T-cell (primary cell): ENCODE results near the gene SYVN1. TPM values are rescaled to one million over a fixed set of nuclear protein-coding genes. Genes with fewer than 3 reads are reported as not detected.
"Not testable (repeated sequence)": the region's sequence is repeated elsewhere in the genome, so short reads cannot be mapped to it uniquely, and the experiment has no call there.

Experiments used
- ATAC-seq, 4 experiments: fragments of 200-7000 bp in 3 of 4; fragments of 150-1000 bp in 1 of 4; cut with Tn5 transposase; replicated peaks in 1 of 4; 1 replicate in 3 of 4; 2 replicates in 1 of 4; pipeline ENCODE4 v1.10.0; 2021; ENCODE audit warnings: moderate library complexity in 3 of 4, mild to moderate bottlenecking in 2 of 4, moderate number of reproducible peaks in 1 of 4
- CTCF ChIA-PET, 2 donors: fragments of 300-600 bp; sonication (Branson Sonifier 250); formaldehyde crosslinking; loops; one replicate each; lab custom pipeline; 2022; ENCODE audit warnings: antibody characterized with exemption in 2 of 2; lab: Charles Lee
- POLR2A ChIA-PET, 2 donors: fragments of 300-600 bp; sonication (Branson Sonifier 250); formaldehyde crosslinking; loops; one replicate each; lab custom pipeline; 2022; ENCODE audit warnings: antibody characterized with exemption in 2 of 2; lab: Charles Lee
- DNase-seq, 35 experiments: peaks; one replicate each; pipeline versions ENCODE4 v3.0.0 to v3.0.0-alpha.2; 2013 to 2023
- H3K27ac ChIP-seq: one replicate; pipeline ENCODE4 v1.5.1; 2013; ENCODE audit warnings: low read length
- H3K27me3 ChIP-seq, 2 experiments: replicated peaks in 1 of 2; 1 replicate in 1 of 2; 2 replicates in 1 of 2; pipeline versions ENCODE4 v1.6.1 to v1.7.0; 2013; ENCODE audit warnings: low read length in 1 of 2, mixed read lengths in 1 of 2; ENCODE audit not compliant: control insufficient read depth in 2 of 2, insufficient read depth in 2 of 2; ENCODE audit errors: extremely low read depth in 1 of 2
- H3K36me3 ChIP-seq, 2 donors: 1 replicate in 1 of 2; 2 replicates in 1 of 2; pipeline versions ENCODE4 v1.6.1 to v1.7.0; 2013; ENCODE audit warnings: low read length in 1 of 2; ENCODE audit not compliant: control insufficient read depth in 2 of 2, insufficient read depth in 1 of 2; ENCODE audit errors: extremely low read depth in 1 of 2
- H3K4me1 ChIP-seq, 2 experiments: 1 replicate in 1 of 2; 2 replicates in 1 of 2; pipeline versions ENCODE4 v1.6.1 to v1.7.0; 2013; ENCODE audit warnings: low read length in 2 of 2, mixed read lengths in 1 of 2; ENCODE audit not compliant: insufficient read depth in 2 of 2, control insufficient read depth in 1 of 2; ENCODE audit errors: extremely low read depth in 1 of 2
- H3K4me3 ChIP-seq, 2 donors: 1 replicate in 1 of 2; 2 replicates in 1 of 2; pipeline versions ENCODE4 v1.5.1 to v1.7.0; 2013; ENCODE audit warnings: mild to moderate bottlenecking in 2 of 2, low read length in 1 of 2, moderate library complexity in 1 of 2; ENCODE audit not compliant: control insufficient read depth in 1 of 2; ENCODE audit errors: extremely low read depth in 1 of 2
- H3K9me3 ChIP-seq: 2 replicates; pipeline ENCODE4 v1.7.0; 2013
- H3K27ac Mint-ChIP-seq, 2 donors: one replicate each; pipeline ENCODE4 v1.8.0; 2020 to 2021; ENCODE audit warnings: mild to moderate bottlenecking in 2 of 2, mixed read lengths in 2 of 2
- H3K27me3 Mint-ChIP-seq, 2 donors: one replicate each; pipeline ENCODE4 v1.8.0; 2021 to 2022; ENCODE audit warnings: mixed read lengths in 2 of 2
- H3K36me3 Mint-ChIP-seq: one replicate; pipeline ENCODE4 v1.8.0; 2021; ENCODE audit warnings: mixed read lengths
- H3K4me1 Mint-ChIP-seq, 3 donors: one replicate each; pipeline ENCODE4 v1.8.0; 2020 to 2022; ENCODE audit warnings: mixed read lengths in 3 of 3, mild to moderate bottlenecking in 1 of 3
- H3K4me3 Mint-ChIP-seq, 3 donors: one replicate each; pipeline ENCODE4 v1.8.0; 2020 to 2022; ENCODE audit warnings: mild to moderate bottlenecking in 3 of 3, mixed read lengths in 3 of 3, moderate library complexity in 3 of 3
- H3K9me3 Mint-ChIP-seq, 3 donors: one replicate each; pipeline ENCODE4 v1.8.0; 2020 to 2022; ENCODE audit warnings: mixed read lengths in 3 of 3
- WGBS: methylation state at CpG from one replicate; pipeline ENCODE4 v1.1.5; 2013; ENCODE audit warnings: missing lambda C conversion rate; ENCODE audit not compliant: insufficient coverage; 5-methylcytosine and 5-hydroxymethylcytosine counted together
- total RNA-seq, 35 experiments: library from RNA in 6 of 35; stranded (reverse) in 6 of 35; fragments of 120-200 nt in 1 of 35; gene quantifications; one replicate each; pipeline versions ENCODE4 v1.2.1 to v1.2.4 and lab custom pipeline; 2013 to 2026

SYVN1 gene
- total RNA-seq, 5 donors from 2014 or later (not counting 1 experiment from before 2014, with no cell fraction given) = 63.8 to 77.7 (median 68.8) TPM

DNA sequence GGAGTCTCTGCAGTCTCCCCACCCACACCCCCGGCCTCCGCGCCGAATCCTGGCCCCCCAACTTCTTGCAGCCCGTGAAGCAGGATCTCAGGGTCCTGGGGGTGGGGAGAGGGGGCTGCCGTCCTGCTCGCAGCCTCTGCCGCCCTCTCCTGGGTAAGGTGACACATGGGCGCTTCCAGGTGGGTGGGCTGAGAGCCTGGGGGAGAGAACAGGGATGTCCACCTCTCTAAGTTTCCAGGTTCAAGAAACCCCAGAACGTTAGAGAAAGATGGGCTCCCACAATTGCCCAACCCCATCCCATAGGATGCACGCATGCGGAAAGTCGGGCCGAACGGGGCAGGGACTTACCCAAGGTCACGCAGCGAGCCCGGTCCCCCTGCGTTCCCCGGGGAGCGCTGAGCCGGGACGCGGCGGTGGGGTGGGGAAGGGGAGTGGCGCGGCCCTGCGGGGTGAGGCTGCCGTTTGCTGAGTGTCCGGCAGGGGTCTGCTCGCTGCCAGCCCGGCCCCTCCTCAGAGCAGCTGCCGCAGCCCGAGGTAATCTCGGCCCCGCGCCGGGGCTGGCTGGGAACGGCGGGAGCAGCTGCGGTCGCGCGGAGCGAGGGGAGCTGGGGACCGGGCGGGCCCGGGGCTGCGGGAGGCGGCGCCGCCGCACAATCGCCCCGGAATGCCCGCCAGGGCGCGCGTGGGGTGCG, 46.7 kb upstream of the SYVN1 start:
- no peak overlapping the region for H3K27ac ChIP-seq
- H3K27me3 Mint-ChIP-seq = no peaks in the 10 kb centered on the region
- under 1% methylated on average over 41 of the region's 60 CpGs for WGBS
- peaks cover 5% of the 10 kb centered on the region for H3K36me3 Mint-ChIP-seq
- peak overlapping the region; percentile 84 for H3K27ac Mint-ChIP-seq
- POLR2A ChIA-PET = interaction anchor here in 1 of 2 donors (1.1 kb wide), 1 partner anchor 316 kb away, joined by 6 read pairs; no protein-coding TSS in a partner anchor
- no peaks in the 10 kb centered on the region for H3K9me3 ChIP-seq
- ATAC-seq = peak; percentile 70 to 73 (median 70)
- H3K4me3 ChIP-seq = peak overlapping the region; percentile 57 to 94
- CTCF ChIA-PET = interaction anchor here (0.7 to 1.0 kb wide), 2 partner anchors 64 to 73 kb away, joined by 3 to 6 read pairs; partner anchors contain the start of gene ZNHIT2 (in 1 of the 2)
- H3K9me3 Mint-ChIP-seq = no peaks in the 10 kb centered on the region
- peak overlapping the region; percentile 85 to 89 (median 88) for H3K4me3 Mint-ChIP-seq
- H3K27me3 ChIP-seq = no peaks in the 10 kb centered on the region
- DNase-seq = peak in 33 of 35 experiments; percentile 19 to 69 (median 40)
- H3K36me3 ChIP-seq = peaks cover 2 to 8% of the 10 kb centered on the region in 2 donors
- H3K4me1 Mint-ChIP-seq = peaks cover 9 to 26% (median 20%) of the 10 kb centered on the region in 3 donors
- peaks cover 0 to 33% of the 10 kb centered on the region in 2 experiments for H3K4me1 ChIP-seq

DNA sequence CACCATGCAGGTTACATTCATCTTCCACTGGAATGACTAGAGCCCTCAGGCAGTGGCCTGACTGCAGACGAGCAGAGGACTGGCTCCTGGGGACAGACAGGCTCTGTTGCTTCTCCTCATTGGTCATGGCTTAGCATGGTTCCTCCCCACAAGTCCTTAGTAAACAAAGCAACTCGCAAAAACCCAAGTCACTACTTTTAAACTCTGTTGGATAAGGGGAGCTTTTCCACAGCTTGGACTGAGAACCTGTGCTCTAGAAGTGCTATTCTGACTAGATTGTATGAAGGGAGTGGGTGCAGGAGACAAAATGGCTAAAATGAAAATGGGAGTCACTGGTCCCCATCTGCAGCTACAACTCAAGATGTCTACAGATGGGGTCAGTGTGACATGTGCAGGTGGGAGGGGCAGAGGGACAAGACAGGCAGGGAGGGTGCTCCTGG, 40.3 kb upstream of the SYVN1 start:
- H3K4me3 Mint-ChIP-seq, DNase-seq, H3K27ac ChIP-seq, H3K9me3 ChIP-seq, H3K4me1 Mint-ChIP-seq, H3K4me1 ChIP-seq, H3K27me3 ChIP-seq, H3K27me3 Mint-ChIP-seq, CTCF ChIA-PET, H3K4me3 ChIP-seq, H3K36me3 Mint-ChIP-seq, POLR2A ChIA-PET, H3K27ac Mint-ChIP-seq, H3K9me3 Mint-ChIP-seq, H3K36me3 ChIP-seq, ATAC-seq: not testable (repeated sequence)
- no CpG with 5 or more reads among the region's 2 CpGs for WGBS

DNA sequence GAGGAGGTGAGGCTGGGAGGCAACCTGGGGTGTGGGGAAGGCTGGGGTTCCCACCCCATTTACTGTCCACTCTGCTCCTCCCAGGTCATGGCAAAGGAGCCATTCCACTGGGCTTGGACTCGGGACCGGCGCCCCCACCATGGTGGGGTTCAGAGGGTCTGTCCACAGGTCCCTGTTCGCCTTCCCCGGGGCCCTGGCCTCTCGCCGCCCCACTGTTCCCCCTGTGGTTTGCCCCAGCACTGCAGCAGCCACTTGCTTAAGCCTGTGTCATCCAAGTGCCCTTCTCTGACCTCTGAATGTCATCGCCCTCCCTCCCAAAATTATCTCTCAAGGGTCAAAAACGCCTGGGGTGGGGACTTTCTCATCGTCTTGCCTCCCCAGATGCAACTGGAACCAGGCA, 38.3 kb upstream of the SYVN1 start:
- no peaks in the 10 kb centered on the region for H3K9me3 ChIP-seq
- no peak for DNase-seq
- Mint-ChIP-seq H3K36me3 (no peaks in the 10 kb centered on the region), H3K4me3 (no peak overlapping the region), H3K27ac (no peak overlapping the region), H3K4me1 (peaks cover 0 to 8% (median 3%) of the 10 kb centered on the region in 3 donors), H3K27me3 (no peaks in the 10 kb centered on the region), H3K9me3 (no peaks in the 10 kb centered on the region)
- CTCF ChIA-PET = no interaction called here
- no peaks in the 10 kb centered on the region for H3K36me3 ChIP-seq
- no peaks in the 10 kb centered on the region for H3K4me1 ChIP-seq
- no peak overlapping the region for H3K27ac ChIP-seq
- H3K27me3 ChIP-seq = peaks cover 0 to 9% of the 10 kb centered on the region in 2 experiments
- H3K4me3 ChIP-seq = no peak overlapping the region
- 87% methylated on average over 8 of the region's 10 CpGs for WGBS
- POLR2A ChIA-PET = no interaction called here
- ATAC-seq = no peak

DNA sequence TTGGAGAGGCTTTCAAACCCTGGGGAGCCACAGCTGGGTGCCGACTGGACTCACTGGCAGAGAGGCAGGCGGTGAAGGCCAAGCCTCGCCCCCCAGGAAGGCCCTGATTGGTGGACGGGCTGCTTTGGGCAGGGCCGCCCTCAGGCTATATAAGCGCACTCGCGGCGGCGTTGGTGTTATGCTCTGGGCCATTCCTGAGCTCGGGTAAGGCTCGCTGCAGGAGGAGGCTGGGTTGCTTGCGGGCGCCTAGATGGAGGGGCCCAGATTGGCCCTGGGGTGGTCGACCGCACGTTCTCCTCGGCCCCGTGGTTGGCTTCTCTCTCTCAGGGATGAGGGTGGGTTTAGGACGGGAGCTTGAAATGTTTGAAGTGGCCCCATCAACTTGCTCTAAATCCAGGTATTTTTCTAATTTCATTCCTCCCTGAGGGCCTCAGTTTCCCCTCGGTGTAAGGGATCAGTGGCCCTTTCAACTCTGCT, 35.8 kb upstream of the SYVN1 start, which contains the start of gene SPDYC:
TSS of gene SPDYC (plus strand) at position 176 of the 477 bp plus-strand sequence. CDS start 1,125 bp downstream, outside the sequence.
- no peaks in the 10 kb centered on the region for H3K36me3 Mint-ChIP-seq
- ChIA-PET CTCF (no interaction called here), POLR2A (no interaction called here)
- peak within 1 kb of the TSS; percentile 67 to 78 for H3K27ac Mint-ChIP-seq
- no peaks in the 10 kb centered on the region for H3K9me3 Mint-ChIP-seq
- no peaks in the 10 kb centered on the region for H3K27me3 Mint-ChIP-seq
- H3K36me3 ChIP-seq = no peaks in the 10 kb centered on the region
- no peaks in the 10 kb centered on the region for H3K9me3 ChIP-seq
- H3K4me1 ChIP-seq = no peaks in the 10 kb centered on the region
- peaks cover 0 to 8% (median 3%) of the 10 kb centered on the region in 3 donors for H3K4me1 Mint-ChIP-seq
- no peak within 1 kb of the TSS for H3K27ac ChIP-seq
- peaks cover 0 to 9% of the 10 kb centered on the region in 2 experiments for H3K27me3 ChIP-seq
- no peak within 1 kb of the TSS for H3K4me3 ChIP-seq
- DNase-seq = no peak
- no peak for ATAC-seq
- WGBS = 96% methylated on average over 14 of the region's 21 CpGs
- no peak within 1 kb of the TSS for H3K4me3 Mint-ChIP-seq

DNA sequence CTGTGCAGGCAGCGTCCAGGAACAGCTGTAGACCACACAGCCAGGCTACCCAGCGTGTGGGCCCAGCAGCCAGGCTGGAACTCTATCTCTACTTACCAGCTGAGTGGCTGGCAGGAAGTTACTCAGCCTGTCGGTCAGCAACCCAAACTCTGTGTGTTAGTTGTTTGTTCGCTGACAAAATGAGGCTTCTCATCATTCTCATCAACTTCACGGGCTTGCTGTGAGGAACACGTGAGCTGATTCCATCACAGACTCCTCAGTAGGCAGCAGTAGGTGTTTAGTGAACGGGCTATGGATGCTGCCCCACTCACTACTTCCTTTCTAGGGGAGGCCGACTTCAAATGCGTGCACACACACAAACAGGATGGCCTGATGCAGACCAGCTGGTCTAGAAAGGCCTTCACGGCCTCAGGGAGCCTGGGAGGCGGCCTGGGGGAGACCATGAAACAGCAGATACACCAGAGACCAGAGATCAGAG, 34.9 kb upstream of the SYVN1 start:
- POLR2A ChIA-PET = no interaction called here
- no peak overlapping the region for H3K27ac ChIP-seq
- no peaks in the 10 kb centered on the region for H3K4me1 ChIP-seq
- Mint-ChIP-seq H3K27ac (peak overlapping the region; percentile 67 to 78), H3K9me3 (no peaks in the 10 kb centered on the region), H3K27me3 (no peaks in the 10 kb centered on the region), H3K36me3 (no peaks in the 10 kb centered on the region), H3K4me3 (no peak overlapping the region), H3K4me1 (peaks cover 0 to 8% (median 3%) of the 10 kb centered on the region in 3 donors)
- CTCF ChIA-PET = interaction anchor here in 1 of 2 donors (0.7 kb wide), 1 partner anchor 118 kb away, joined by 3 read pairs; no protein-coding TSS in a partner anchor
- ATAC-seq (no peak), DNase-seq (no peak)
- no peak overlapping the region for H3K4me3 ChIP-seq
- H3K27me3 ChIP-seq = peaks cover 0 to 9% of the 10 kb centered on the region in 2 experiments
- no peaks in the 10 kb centered on the region for H3K36me3 ChIP-seq
- H3K9me3 ChIP-seq = no peaks in the 10 kb centered on the region
- WGBS = 68% methylated on average over 4 of the region's 11 CpGs

DNA sequence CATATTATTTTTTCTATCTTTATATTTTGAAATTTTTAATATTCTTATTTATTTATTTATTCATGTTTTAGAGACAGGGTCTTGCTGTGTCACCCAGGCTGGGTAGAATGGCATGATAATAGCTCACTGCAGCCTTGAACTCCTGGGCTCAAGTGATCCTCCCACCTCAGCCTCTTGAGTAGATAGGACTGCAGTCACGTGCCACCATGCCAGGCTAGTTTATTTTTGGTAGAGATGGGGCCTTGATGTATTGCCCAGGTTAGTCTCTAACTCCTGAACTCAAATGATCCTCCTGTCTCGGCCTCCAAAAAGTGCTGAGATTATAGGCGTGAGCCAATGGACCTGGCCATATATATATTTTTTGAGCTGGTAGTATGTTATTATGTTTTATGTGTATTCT, 33.3 kb upstream of the SYVN1 start:
- no peaks in the 10 kb centered on the region for H3K9me3 Mint-ChIP-seq
- WGBS = no CpG with 5 or more reads among the region's 3 CpGs
- POLR2A ChIA-PET = no interaction called here
- H3K27ac Mint-ChIP-seq = no peak overlapping the region
- Histone ChIP-seq H3K36me3 (no peaks in the 10 kb centered on the region), H3K27ac (no peak overlapping the region), H3K9me3 (no peaks in the 10 kb centered on the region), H3K4me1 (no peaks in the 10 kb centered on the region), H3K27me3 (peaks cover 0 to 7% of the 10 kb centered on the region in 2 experiments), H3K4me3 (no peak overlapping the region)
- H3K36me3 Mint-ChIP-seq = no peaks in the 10 kb centered on the region
- ATAC-seq (no peak), DNase-seq (no peak)
- H3K4me1 Mint-ChIP-seq = peaks cover 0 to 8% (median 3%) of the 10 kb centered on the region in 3 donors
- no peaks in the 10 kb centered on the region for H3K27me3 Mint-ChIP-seq
- no peak overlapping the region for H3K4me3 Mint-ChIP-seq
- CTCF ChIA-PET = interaction anchor here in 1 of 2 donors (0.6 kb wide), 1 partner anchor 137 kb away, joined by 3 read pairs; no protein-coding TSS in a partner anchor
